ENCODE results near the gene NR2E1.
A peak's percentile ranks its signal among the peaks of the same experiment; 100 is the strongest.

NR2E1 gene

GRCh38 chr6:108171291-108171917 is 5.6 kb downstream of the NR2E1 start:
- no peak for DNase-seq (ENCODE audit: low spot score)

GRCh38 chr6:108171918-108172516 is 6.2 kb downstream of the NR2E1 start:
- DNase-seq (ENCODE audit: low spot score): no peak

- DNase-seq (ENCODE audit: low spot score): no peak
Observed at GRCh38 chr6:108174371-108175175, 8.8 kb downstream of the NR2E1 start.

- DNase-seq (ENCODE audit: low spot score): no peak
Observed at GRCh38 chr6:108175176-108175591, 9.4 kb downstream of the NR2E1 start.

GRCh38 chr6:108175592-108176279 is 9.9 kb downstream of the NR2E1 start:
- peak; percentile 15 for DNase-seq (ENCODE audit: low spot score)

GRCh38 chr6:108176281-108177089 is 10.7 kb downstream of the NR2E1 start:
- no peak for DNase-seq (ENCODE audit: low spot score)

GRCh38 chr6:108179741-108180140 is 13.9 kb downstream of the NR2E1 start:
- no peak for DNase-seq (ENCODE audit: low spot score)

GRCh38 chr6:108180266-108180665 is 14.4 kb downstream of the NR2E1 start:
- no peak for DNase-seq (ENCODE audit: low spot score)

GRCh38 chr6:108180776-108181175 is 15.0 kb downstream of the NR2E1 start:
- no peak for DNase-seq (ENCODE audit: low spot score)

GRCh38 chr6:108186226-108186625 is 20.4 kb downstream of the NR2E1 start:
- no peak for DNase-seq (ENCODE audit: low spot score)

- no peak for DNase-seq (ENCODE audit: low spot score)
Observed at GRCh38 chr6:108187519-108187918, 21.7 kb downstream of the NR2E1 start.

- no peak for DNase-seq (ENCODE audit: low spot score)
Observed at GRCh38 chr6:108193131-108193530, 27.3 kb downstream of the NR2E1 start.

- no peak for DNase-seq (ENCODE audit: low spot score)
Observed at GRCh38 chr6:108193835-108194234, 28.0 kb downstream of the NR2E1 start.

- no peak for DNase-seq (ENCODE audit: low spot score)
Observed at GRCh38 chr6:108194503-108194902, 28.7 kb downstream of the NR2E1 start.

GRCh38 chr6:108195209-108195608 is 29.4 kb downstream of the NR2E1 start:
- no peak for DNase-seq (ENCODE audit: low spot score)

GRCh38 chr6:108198761-108199498 is 33.1 kb downstream of the NR2E1 start:
- no peak for DNase-seq (ENCODE audit: low spot score)

- no peak for DNase-seq (ENCODE audit: low spot score)
Observed at GRCh38 chr6:108200186-108200585, 34.4 kb downstream of the NR2E1 start.

GRCh38 chr6:108200631-108201030 is 34.8 kb downstream of the NR2E1 start:
- DNase-seq (ENCODE audit: low spot score): no peak

- no peak for DNase-seq (ENCODE audit: low spot score)
Observed at GRCh38 chr6:108203189-108204112, 37.6 kb downstream of the NR2E1 start.

GRCh38 chr6:108207013-108207412 is 41.2 kb downstream of the NR2E1 start:
- no peak for DNase-seq (ENCODE audit: low spot score)

All from hematopoietic multipotent progenitor cell treated with erythropoietin and hydrocortisone succinate and interleukin-3 and kit ligand, for 15 days (in vitro differentiated cells).